H9 (cell line): ENCODE measurements around the gene PRUNE2. TPM values are rescaled to one million over a fixed set of nuclear protein-coding genes. Genes with fewer than 3 reads are reported as not detected.

Experiments
- DNase-seq: peaks from one replicate; pipeline ENCODE4 v3.0.0-alpha.2; 2017
- H2AFZ ChIP-seq: one replicate; pipeline ENCODE4 v1.6.1; 2013; ENCODE audit warnings: mild to moderate bottlenecking, low read length, control low read depth, moderate library complexity
- H2AK5ac ChIP-seq: 2 replicates; pipeline ENCODE4 v1.6.1; 2013; ENCODE audit warnings: low read length, control low read depth, mixed read lengths; ENCODE audit not compliant: insufficient read length
- H2BK120ac ChIP-seq: one replicate; pipeline ENCODE4 v1.6.1; 2013; ENCODE audit warnings: low read depth, mild to moderate bottlenecking, low read length, control low read depth, inconsistent platforms; ENCODE audit not compliant: poor library complexity, severe bottlenecking
- H2BK12ac ChIP-seq: 2 replicates; pipeline ENCODE4 v1.6.1; 2013; ENCODE audit warnings: low read length, control low read depth, mixed read lengths, low read depth; ENCODE audit not compliant: insufficient read length
- H2BK15ac ChIP-seq: 2 replicates; pipeline ENCODE4 v1.6.1; 2013; ENCODE audit warnings: low read depth, low read length, control low read depth
- H2BK20ac ChIP-seq: one replicate; pipeline ENCODE4 v1.6.1; 2013; ENCODE audit warnings: low read depth, mild to moderate bottlenecking, low read length, control low read depth, inconsistent platforms; ENCODE audit not compliant: poor library complexity, severe bottlenecking
- H2BK5ac ChIP-seq: 2 replicates; pipeline ENCODE4 v1.6.1; 2013; ENCODE audit warnings: low read length, control low read depth, mixed read lengths; ENCODE audit not compliant: insufficient read length
- H3K14ac ChIP-seq: 2 replicates; pipeline ENCODE4 v1.6.1; 2013; ENCODE audit warnings: low read length, control low read depth; ENCODE audit not compliant: insufficient read depth
- H3K18ac ChIP-seq: 2 replicates; pipeline ENCODE4 v1.6.1; 2013; ENCODE audit warnings: low read depth, mild to moderate bottlenecking, mixed read lengths, low read length, control low read depth; ENCODE audit not compliant: insufficient read length
- H3K23ac ChIP-seq: 2 replicates; pipeline ENCODE4 v1.6.1; 2013; ENCODE audit warnings: low read length, control low read depth, mixed read lengths, low read depth; ENCODE audit not compliant: insufficient read length
- H3K23me2 ChIP-seq: 2 replicates; pipeline ENCODE4 v1.6.1; 2013; ENCODE audit warnings: low read depth, mild to moderate bottlenecking, mixed read lengths, low read length, control low read depth; ENCODE audit not compliant: insufficient read length, poor library complexity, severe bottlenecking
- H3K27ac ChIP-seq: 2 replicates; pipeline ENCODE4 v1.5.1; 2013; ENCODE audit warnings: low read length, control low read depth, mixed read lengths, low read depth; ENCODE audit not compliant: insufficient read length
- H3K27me3 ChIP-seq: 2 replicates; pipeline ENCODE4 v1.6.1; 2013; ENCODE audit warnings: low read length, control low read depth, inconsistent platforms; ENCODE audit not compliant: insufficient read depth
- H3K4ac ChIP-seq: 2 replicates; pipeline ENCODE4 v1.6.1; 2013; ENCODE audit warnings: low read depth, mild to moderate bottlenecking, control low read depth, inconsistent platforms, low read length, moderate library complexity
- H3K4me1 ChIP-seq: 2 replicates; pipeline ENCODE4 v1.6.1; 2013; ENCODE audit warnings: low read length, control low read depth, inconsistent platforms; ENCODE audit not compliant: insufficient read depth
- H3K4me2 ChIP-seq: 2 replicates; pipeline ENCODE4 v1.6.1; 2013; ENCODE audit warnings: low read length, control low read depth, mixed read lengths; ENCODE audit not compliant: insufficient read length, insufficient read depth
- H3K56ac ChIP-seq: 2 replicates; pipeline ENCODE4 v1.6.1; 2013; ENCODE audit warnings: low read depth, mild to moderate bottlenecking, mixed read lengths, low read length, control low read depth; ENCODE audit not compliant: insufficient read length
- H3K79me1 ChIP-seq: 2 replicates; pipeline ENCODE4 v1.6.1; 2013; ENCODE audit warnings: low read depth, mild to moderate bottlenecking, moderate library complexity, low read length, control low read depth, inconsistent platforms; ENCODE audit not compliant: insufficient read depth, poor library complexity, severe bottlenecking
- H3K79me2 ChIP-seq: 2 replicates; pipeline ENCODE4 v1.6.1; 2013; ENCODE audit warnings: low read length, control low read depth, inconsistent platforms; ENCODE audit not compliant: insufficient read depth
- H3K9ac ChIP-seq: 2 replicates; pipeline ENCODE4 v1.6.1; 2013; ENCODE audit warnings: low read length, control low read depth, mixed read lengths; ENCODE audit not compliant: insufficient read length; ENCODE audit errors: extremely low read depth
- H3K9me3 ChIP-seq: one replicate; pipeline ENCODE4 v1.6.1; 2013; ENCODE audit warnings: low read depth, low read length, inconsistent platforms; ENCODE audit not compliant: control insufficient read depth
- H3T11ph ChIP-seq: one replicate; pipeline ENCODE4 v1.6.1; 2013; ENCODE audit warnings: mild to moderate bottlenecking, low read length, control low read depth, inconsistent platforms
- H4K20me1 ChIP-seq: one replicate; pipeline ENCODE4 v1.6.1; 2013; ENCODE audit not compliant: control insufficient read depth, insufficient read length, insufficient read depth
- H4K5ac ChIP-seq: 2 replicates; pipeline ENCODE4 v1.6.1; 2013; ENCODE audit warnings: low read depth, mild to moderate bottlenecking, mixed read lengths, low read length, control low read depth; ENCODE audit not compliant: insufficient read length
- H4K8ac ChIP-seq: replicated peaks from 2 replicates; pipeline ENCODE4 v1.6.1; 2013; ENCODE audit warnings: low read length, control low read depth, mixed read lengths, low read depth; ENCODE audit not compliant: insufficient read length
- H4K91ac ChIP-seq: 2 replicates; pipeline ENCODE4 v1.6.1; 2013; ENCODE audit warnings: low read depth, mild to moderate bottlenecking, moderate library complexity, mixed read lengths, low read length, control low read depth; ENCODE audit not compliant: insufficient read length
- H3K27ac Mint-ChIP-seq, 3 experiments: 2 replicates in 2 of 3; 3 replicates in 1 of 3; pipeline ENCODE4 v1.8.0; 2020 to 2021; ENCODE audit warnings: mixed read lengths in 3 of 3, mild to moderate bottlenecking in 1 of 3, moderate library complexity in 1 of 3
- H3K27me3 Mint-ChIP-seq: 2 replicates; pipeline ENCODE4 v1.8.0; 2021; ENCODE audit warnings: low read depth, mild to moderate bottlenecking, moderate library complexity, mixed read lengths
- H3K36me3 Mint-ChIP-seq, 3 experiments: 2 replicates in 2 of 3; 3 replicates in 1 of 3; pipeline ENCODE4 v1.8.0; 2020 to 2021; ENCODE audit warnings: low read depth in 3 of 3, mixed read lengths in 3 of 3; ENCODE audit not compliant: insufficient read depth in 1 of 3
- H3K4me1 Mint-ChIP-seq, 2 experiments: 2 replicates each; pipeline ENCODE4 v1.8.0; 2020; ENCODE audit warnings: mixed read lengths in 2 of 2
- H3K4me3 Mint-ChIP-seq, 2 experiments: 2 replicates in 1 of 2; 3 replicates in 1 of 2; pipeline ENCODE4 v1.8.0; 2020 to 2021; ENCODE audit warnings: mild to moderate bottlenecking in 2 of 2, mixed read lengths in 2 of 2, moderate library complexity in 1 of 2
- H3K9me3 Mint-ChIP-seq, 2 experiments: 2 replicates in 1 of 2; 3 replicates in 1 of 2; pipeline ENCODE4 v1.8.0; 2020; ENCODE audit warnings: mild to moderate bottlenecking in 2 of 2, mixed read lengths in 2 of 2, moderate library complexity in 1 of 2
- CTCF ChIP-seq: fragments of 200-600 bp; sonication (generic); conservative IDR thresholded peaks from 3 replicates; pipeline ENCODE4 v1.8.0; 2021; ENCODE audit warnings: antibody characterized with exemption, mild to moderate bottlenecking
- WGBS: extraction: QIAGEN DNeasy Blood & Tissue Kit; methylation state at CpG from one replicate; pipeline ENCODE4 v1.1.7; 2013; ENCODE audit warnings: missing lambda C conversion rate, low lambda C conversion rate, mixed read lengths; ENCODE audit not compliant: insufficient read length; ENCODE audit errors: extremely low coverage; 5-methylcytosine and 5-hydroxymethylcytosine counted together
- total RNA-seq: library from RNA; stranded (reverse); gene quantifications from 2 replicates; pipeline ENCODE4 v1.2.1, GENCODE V29; 2021

PRUNE2 gene
- total RNA-seq, 1 experiment from 2014 or later: 12.1 TPM

- no peaks in the 10 kb centered on the region for H3K27me3 Mint-ChIP-seq
- no peaks in the 10 kb centered on the region for H3K79me2 ChIP-seq
- WGBS: no CpG with 5 or more reads among the region's 6 CpGs
These were observed 320.2 kb downstream of the PRUNE2 start for GRCh38 chr9:76585487-76586389.

More at GRCh38 chr9:76585487-76586389, 320.2 kb downstream of the PRUNE2 start:
- no peak for DNase-seq
- Histone ChIP-seq H2BK5ac (no peak overlapping the region), H3T11ph (no peak overlapping the region), H3K14ac (no peak overlapping the region), H4K20me1 (no peaks in the 10 kb centered on the region), H3K4me2 (no peak overlapping the region), H4K5ac (no peak overlapping the region), H3K18ac (no peak overlapping the region), H2BK20ac (no peak overlapping the region), H4K8ac (no peak overlapping the region), H3K56ac (no peak overlapping the region), H3K23ac (no peak overlapping the region), H3K27me3 (no peaks in the 10 kb centered on the region), H3K4ac (no peak overlapping the region), H3K23me2 (no peaks in the 10 kb centered on the region), H2AFZ (no peak overlapping the region), H2AK5ac (no peak overlapping the region), H3K27ac (no peak overlapping the region), H2BK120ac (no peak overlapping the region), H2BK15ac (no peak overlapping the region), H3K79me1 (no peaks in the 10 kb centered on the region), H3K9ac (no peak overlapping the region), H2BK12ac (no peak overlapping the region), H3K9me3 (no peaks in the 10 kb centered on the region), H4K91ac (no peak overlapping the region), H3K4me1 (no peaks in the 10 kb centered on the region)
- Mint-ChIP-seq H3K36me3 (no peaks in the 10 kb centered on the region; a peak in 1 of 7 replicates), H3K4me3 (no peak overlapping the region), H3K9me3 (no peaks in the 10 kb centered on the region; a peak in 1 of 5 replicates), H3K4me1 (peaks cover 7 to 11% of the 10 kb centered on the region in 2 experiments; a peak in 3 of 4 replicates), H3K27ac (no peak overlapping the region)
- TF ChIP-seq CTCF: no peak
